Lower leg skin (tissue), 3 donors: ENCODE measurements around the gene HSPG2.
"Not testable (repeated sequence)": the region's sequence is repeated elsewhere in the genome, so short reads cannot be mapped to it uniquely, and the experiment has no call there.

Experiments
- POLR2A ChIP-seq, 2 donors: fragments of 450-650 bp; IDR thresholded peaks; one replicate each; pipeline ENCODE4 v1.6.1; 2016 to 2017; ENCODE audit warnings: antibody characterized with exemption in 2 of 2, mild to moderate bottlenecking in 1 of 2, moderate library complexity in 1 of 2
- TF ChIP-seq, protein P1 (sequence below), 3 donors: fragments of 450-650 bp; IDR thresholded peaks; one replicate each; pipeline ENCODE4 v1.5.1; 2016; ENCODE audit warnings: antibody characterized with exemption in 3 of 3, mild to moderate bottlenecking in 3 of 3, moderate library complexity in 2 of 3

DNA sequence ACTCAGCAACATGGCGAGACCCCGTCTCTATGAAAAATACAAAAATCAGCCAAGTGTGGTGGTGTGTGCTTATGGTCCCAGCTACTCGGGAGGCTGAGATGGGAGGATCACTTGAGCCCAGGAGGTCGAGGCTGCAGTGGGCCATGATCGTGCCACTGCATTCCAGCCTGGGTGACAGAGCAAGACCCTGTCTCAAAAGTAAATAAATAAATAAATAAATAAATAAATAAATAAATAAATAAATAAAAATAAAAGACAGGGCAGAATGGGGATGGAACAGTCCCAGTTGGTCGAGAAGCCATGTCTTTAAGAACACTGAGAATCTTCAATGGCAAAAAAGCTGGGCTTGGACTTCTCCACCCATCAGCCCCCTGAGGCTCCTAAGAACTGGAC is 19.9 kb downstream of the HSPG2 start:
- not testable (repeated sequence) for TF ChIP-seq POLR2A (IDR thresholded peaks at IDR 0.05)
- TF ChIP-seq, protein P1, sequence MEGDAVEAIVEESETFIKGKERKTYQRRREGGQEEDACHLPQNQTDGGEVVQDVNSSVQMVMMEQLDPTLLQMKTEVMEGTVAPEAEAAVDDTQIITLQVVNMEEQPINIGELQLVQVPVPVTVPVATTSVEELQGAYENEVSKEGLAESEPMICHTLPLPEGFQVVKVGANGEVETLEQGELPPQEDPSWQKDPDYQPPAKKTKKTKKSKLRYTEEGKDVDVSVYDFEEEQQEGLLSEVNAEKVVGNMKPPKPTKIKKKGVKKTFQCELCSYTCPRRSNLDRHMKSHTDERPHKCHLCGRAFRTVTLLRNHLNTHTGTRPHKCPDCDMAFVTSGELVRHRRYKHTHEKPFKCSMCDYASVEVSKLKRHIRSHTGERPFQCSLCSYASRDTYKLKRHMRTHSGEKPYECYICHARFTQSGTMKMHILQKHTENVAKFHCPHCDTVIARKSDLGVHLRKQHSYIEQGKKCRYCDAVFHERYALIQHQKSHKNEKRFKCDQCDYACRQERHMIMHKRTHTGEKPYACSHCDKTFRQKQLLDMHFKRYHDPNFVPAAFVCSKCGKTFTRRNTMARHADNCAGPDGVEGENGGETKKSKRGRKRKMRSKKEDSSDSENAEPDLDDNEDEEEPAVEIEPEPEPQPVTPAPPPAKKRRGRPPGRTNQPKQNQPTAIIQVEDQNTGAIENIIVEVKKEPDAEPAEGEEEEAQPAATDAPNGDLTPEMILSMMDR (IDR thresholded peaks at IDR 0.05), result not testable (repeated sequence)
